ENCODE data around the gene TMCC2.
"Not testable (repeated sequence)": the region's sequence is repeated elsewhere in the genome, so short reads cannot be mapped to it uniquely, and the experiment has no call there.

TMCC2 gene

GRCh38 chr1:205232127-205232820, 4.5 kb downstream of the TMCC2 start:
- no peak for TF ChIP-seq CTCF (IDR thresholded peaks at IDR 0.05; ENCODE audit: low read depth, low read length, poor library complexity, severe bottlenecking)
- no peak for TF ChIP-seq EZH2phosphoT487 (IDR thresholded peaks at IDR 0.05; ENCODE audit: borderline replicate concordance, low read length)
- Histone ChIP-seq H3F3A (ENCODE audit: control insufficient read depth, insufficient read depth) (no peaks in the 10 kb centered on the region), H3K9me3 (ENCODE audit: control insufficient read depth, insufficient read depth, low read length) (no peaks in the 10 kb centered on the region), H3K79me2 (ENCODE audit: control insufficient read depth, low read length) (no peaks in the 10 kb centered on the region), H3K27me3 (ENCODE audit: control insufficient read depth, low read length) (peaks cover 41% of the 10 kb centered on the region), H3K4me1 (ENCODE audit: control insufficient read depth, low read length) (peaks cover 32% of the 10 kb centered on the region), H3K36me3 (ENCODE audit: control insufficient read depth, low read length) (no peaks in the 10 kb centered on the region), H3K9me2 (replicated peaks; ENCODE audit: control insufficient read depth, low read length) (no peaks in the 10 kb centered on the region), H4K20me1 (ENCODE audit: control insufficient read depth, insufficient read depth, low read depth, low read length) (no peaks in the 10 kb centered on the region), H3K4me3 (ENCODE audit: low read length) (no peak overlapping the region), H3K27ac (ENCODE audit: low read depth, low read length) (no peak overlapping the region), H3K4me2 (ENCODE audit: low read length) (no peak overlapping the region)

- no peaks in the 10 kb centered on the region for H3K9me3 ChIP-seq (ENCODE audit: control insufficient read depth, insufficient read depth, low read length)
- no peaks in the 10 kb centered on the region for H3K36me3 ChIP-seq (ENCODE audit: control insufficient read depth, low read length)
- TF ChIP-seq CTCF (IDR thresholded peaks at IDR 0.05; ENCODE audit: low read depth, low read length, poor library complexity, severe bottlenecking) (no peak), EZH2phosphoT487 (IDR thresholded peaks at IDR 0.05; ENCODE audit: borderline replicate concordance, low read length) (no peak)
- H3K4me2 ChIP-seq (ENCODE audit: low read length), result no peak overlapping the region
- H3F3A ChIP-seq (ENCODE audit: control insufficient read depth, insufficient read depth), result no peaks in the 10 kb centered on the region
- H3K4me3 ChIP-seq (ENCODE audit: low read length), result no peak overlapping the region
- H3K9me2 ChIP-seq (replicated peaks; ENCODE audit: control insufficient read depth, low read length), result no peaks in the 10 kb centered on the region
- H3K79me2 ChIP-seq (ENCODE audit: control insufficient read depth, low read length), result no peaks in the 10 kb centered on the region
- peaks cover 46% of the 10 kb centered on the region for H3K27me3 ChIP-seq (ENCODE audit: control insufficient read depth, low read length)
- H3K4me1 ChIP-seq (ENCODE audit: control insufficient read depth, low read length), result peaks cover 29% of the 10 kb centered on the region
- no peak overlapping the region for H3K27ac ChIP-seq (ENCODE audit: low read depth, low read length)
- no peaks in the 10 kb centered on the region for H4K20me1 ChIP-seq (ENCODE audit: control insufficient read depth, insufficient read depth, low read depth, low read length)
These were observed 5.2 kb downstream of the TMCC2 start for GRCh38 chr1:205232945-205233397.

- H3K79me2 ChIP-seq (ENCODE audit: control insufficient read depth, low read length); H3K27ac ChIP-seq (ENCODE audit: low read depth, low read length); H3K9me3 ChIP-seq (ENCODE audit: control insufficient read depth, insufficient read depth, low read length); H3K36me3 ChIP-seq (ENCODE audit: control insufficient read depth, low read length); H4K20me1 ChIP-seq (ENCODE audit: control insufficient read depth, insufficient read depth, low read depth, low read length); H3F3A ChIP-seq (ENCODE audit: control insufficient read depth, insufficient read depth); H3K4me3 ChIP-seq (ENCODE audit: low read length); H3K4me2 ChIP-seq (ENCODE audit: low read length); H3K9me2 ChIP-seq (replicated peaks; ENCODE audit: control insufficient read depth, low read length): not testable (repeated sequence)
- H3K27me3 ChIP-seq (ENCODE audit: control insufficient read depth, low read length), result peaks cover 47% of the 10 kb centered on the region
- peaks cover 20% of the 10 kb centered on the region for H3K4me1 ChIP-seq (ENCODE audit: control insufficient read depth, low read length)
These were observed 6.2 kb downstream of the TMCC2 start for GRCh38 chr1:205233986-205234385.

GRCh38 chr1:205235951-205236350, 8.2 kb downstream of the TMCC2 start:
- TF ChIP-seq CTCF (IDR thresholded peaks at IDR 0.05; ENCODE audit: low read depth, low read length, poor library complexity, severe bottlenecking), result no peak
- TF ChIP-seq EZH2phosphoT487 (IDR thresholded peaks at IDR 0.05; ENCODE audit: borderline replicate concordance, low read length), result no peak
- H3K9me2 ChIP-seq (replicated peaks; ENCODE audit: control insufficient read depth, low read length), result no peaks in the 10 kb centered on the region
- no peaks in the 10 kb centered on the region for H3K79me2 ChIP-seq (ENCODE audit: control insufficient read depth, low read length)
- no peak overlapping the region for H3K27ac ChIP-seq (ENCODE audit: low read depth, low read length)
- no peak overlapping the region for H3K4me2 ChIP-seq (ENCODE audit: low read length)
- no peaks in the 10 kb centered on the region for H4K20me1 ChIP-seq (ENCODE audit: control insufficient read depth, insufficient read depth, low read depth, low read length)
- H3K36me3 ChIP-seq (ENCODE audit: control insufficient read depth, low read length), result no peaks in the 10 kb centered on the region
- peaks cover 3% of the 10 kb centered on the region; the same call in 1 of the 2 replicates for H3K4me1 ChIP-seq (ENCODE audit: control insufficient read depth, low read length)
- H3K27me3 ChIP-seq (ENCODE audit: control insufficient read depth, low read length), result peaks cover 52% of the 10 kb centered on the region
- no peak overlapping the region for H3K4me3 ChIP-seq (ENCODE audit: low read length)
- H3K9me3 ChIP-seq (ENCODE audit: control insufficient read depth, insufficient read depth, low read length), result no peaks in the 10 kb centered on the region
- no peaks in the 10 kb centered on the region for H3F3A ChIP-seq (ENCODE audit: control insufficient read depth, insufficient read depth)

All from DOHH2 (cell line).